Common myeloid progenitor, CD34-positive (primary cell): ENCODE results near the gene CNTN2.

Experiments used
- CTCF ChIA-PET: fragments of 350-600 bp; sonication (Branson Sonifier 250); formaldehyde crosslinking; loops from one replicate; lab custom pipeline; 2021; ENCODE audit warnings: antibody characterized with exemption; lab: Charles Lee
- POLR2A ChIA-PET: fragments of 350-600 bp; sonication (Branson Sonifier 250); formaldehyde crosslinking; loops from one replicate; lab custom pipeline; 2021; ENCODE audit warnings: antibody characterized with exemption; lab: Charles Lee
- DNase-seq, 3 donors: peaks; one replicate each; pipeline versions ENCODE4 v3.0.0 to v3.0.0-alpha.2; 2013
- H3K27ac ChIP-seq, 2 experiments: 1 replicate in 1 of 2; 2 replicates in 1 of 2; pipeline ENCODE4 v1.7.0; 2013; ENCODE audit warnings: inconsistent platforms in 2 of 2, low read length in 2 of 2, mild to moderate bottlenecking in 2 of 2, low read depth in 1 of 2, moderate library complexity in 1 of 2; ENCODE audit not compliant: severe bottlenecking in 2 of 2, insufficient read depth in 1 of 2, poor library complexity in 1 of 2
- H3K27me3 ChIP-seq, 5 experiments: replicated peaks in 2 of 5; 1 replicate in 3 of 5; 2 replicates in 2 of 5; pipeline versions ENCODE4 v1.6.1 to v1.7.0; 2013; ENCODE audit warnings: low read length in 4 of 5, mild to moderate bottlenecking in 2 of 5, moderate library complexity in 2 of 5, inconsistent platforms in 1 of 5; ENCODE audit not compliant: insufficient read depth in 5 of 5, control insufficient read depth in 4 of 5
- H3K36me3 ChIP-seq, 4 experiments: 1 replicate in 2 of 4; 2 replicates in 2 of 4; pipeline versions ENCODE4 v1.6.1 to v1.7.0; 2013; ENCODE audit warnings: low read length in 3 of 4, control low read depth in 1 of 4, mild to moderate bottlenecking in 1 of 4; ENCODE audit not compliant: control insufficient read depth in 4 of 4, insufficient read depth in 4 of 4
- H3K4me1 ChIP-seq, 4 experiments: 1 replicate in 3 of 4; 2 replicates in 1 of 4; pipeline versions ENCODE4 v1.6.1 to v1.7.1; 2013; ENCODE audit warnings: low read length in 3 of 4, mild to moderate bottlenecking in 3 of 4, control low read depth in 1 of 4, inconsistent platforms in 1 of 4, moderate library complexity in 1 of 4; ENCODE audit not compliant: control insufficient read depth in 4 of 4, insufficient read depth in 4 of 4; ENCODE audit errors: control extremely low read depth in 1 of 4
- H3K4me3 ChIP-seq, 7 experiments: 1 replicate in 4 of 7; 2 replicates in 3 of 7; pipeline versions ENCODE4 v1.5.1 to v1.7.0; 2013; ENCODE audit warnings: mild to moderate bottlenecking in 7 of 7, low read length in 6 of 7, moderate library complexity in 6 of 7, inconsistent platforms in 2 of 7, low read depth in 2 of 7, control low read depth in 1 of 7; ENCODE audit not compliant: insufficient read depth in 4 of 7, control insufficient read depth in 1 of 7; ENCODE audit errors: extremely low read depth in 1 of 7
- H3K9me3 ChIP-seq, 5 experiments: 1 replicate in 4 of 5; 2 replicates in 1 of 5; pipeline versions ENCODE4 v1.6.1 to v1.7.1; 2013; ENCODE audit warnings: low read length in 4 of 5, mild to moderate bottlenecking in 2 of 5, inconsistent platforms in 1 of 5, low read depth in 1 of 5, moderate library complexity in 1 of 5; ENCODE audit not compliant: control insufficient read depth in 4 of 5, insufficient read depth in 2 of 5; ENCODE audit errors: control extremely low read depth in 1 of 5
- WGBS: methylation state at CpG from one replicate; pipeline ENCODE4 v1.1.5; 2013; ENCODE audit not compliant: insufficient coverage; 5-methylcytosine and 5-hydroxymethylcytosine counted together

CNTN2 gene

GRCh38 chr1:205020466-205020865 is 22.5 kb upstream of the CNTN2 start:
- DNase-seq, result no peak
- no peak overlapping the region for H3K27ac ChIP-seq
- no peaks in the 10 kb centered on the region for H3K27me3 ChIP-seq
- no peaks in the 10 kb centered on the region for H3K9me3 ChIP-seq
- WGBS, result 95% methylated on average over 8 of the region's 9 CpGs
- ChIA-PET CTCF (interaction anchor here (1.9 kb wide), 1 partner anchor 28 kb away, joined by 7 read pairs; no protein-coding TSS in a partner anchor), POLR2A (no interaction called here)
- H3K4me3 ChIP-seq, result no peak overlapping the region
- H3K4me1 ChIP-seq, result no peaks in the 10 kb centered on the region
- no peaks in the 10 kb centered on the region for H3K36me3 ChIP-seq

GRCh38 chr1:205024679-205025078 is 18.3 kb upstream of the CNTN2 start:
- Histone ChIP-seq H3K27me3 (peaks cover 0 to 4% (median 0%) of the 10 kb centered on the region in 5 experiments), H3K4me3 (no peak overlapping the region), H3K9me3 (no peaks in the 10 kb centered on the region), H3K36me3 (no peaks in the 10 kb centered on the region), H3K27ac (no peak overlapping the region), H3K4me1 (no peaks in the 10 kb centered on the region)
- no peak for DNase-seq
- ChIA-PET CTCF (interaction anchor here (1.0 to 1.4 kb wide), 2 partner anchors 10 to 18 kb away, joined by 3 to 4 read pairs; no protein-coding TSS in a partner anchor), POLR2A (no interaction called here)
- WGBS, result 90% methylated on average over 2 of the region's 2 CpGs

GRCh38 chr1:205025239-205025638 is 17.8 kb upstream of the CNTN2 start:
- DNase-seq, result no peak
- Histone ChIP-seq H3K9me3 (no peaks in the 10 kb centered on the region), H3K4me1 (no peaks in the 10 kb centered on the region), H3K27me3 (peaks cover 0 to 6% (median 0%) of the 10 kb centered on the region in 5 experiments), H3K4me3 (no peak overlapping the region), H3K27ac (no peak overlapping the region), H3K36me3 (no peaks in the 10 kb centered on the region)
- WGBS, result 94% methylated on average over 9 of the region's 16 CpGs
- POLR2A ChIA-PET, result no interaction called here
- CTCF ChIA-PET, result interaction anchor here (1.0 to 1.4 kb wide), 3 partner anchors 10 to 19 kb away, joined by 3 to 4 read pairs (median 3); partner anchors contain the start of gene CNTN2

GRCh38 chr1:205026181-205026580 is 16.8 kb upstream of the CNTN2 start:
- ChIA-PET POLR2A (no interaction called here), CTCF (interaction anchor here (1.2 kb wide), 1 partner anchor 16 kb away, joined by 3 read pairs; the partner anchor contains the start of gene CNTN2)
- Histone ChIP-seq H3K27ac (no peak overlapping the region), H3K27me3 (peaks cover 0 to 6% (median 0%) of the 10 kb centered on the region in 5 experiments), H3K4me3 (no peak overlapping the region), H3K36me3 (no peaks in the 10 kb centered on the region), H3K4me1 (no peaks in the 10 kb centered on the region), H3K9me3 (no peaks in the 10 kb centered on the region)
- no peak for DNase-seq
- WGBS, result 88% methylated on average over 6 of the region's 6 CpGs

GRCh38 chr1:205028390-205028789 is 14.6 kb upstream of the CNTN2 start:
- Histone ChIP-seq H3K9me3 (no peaks in the 10 kb centered on the region), H3K27ac (no peak overlapping the region), H3K36me3 (no peaks in the 10 kb centered on the region), H3K4me1 (no peaks in the 10 kb centered on the region), H3K27me3 (peaks cover 0 to 6% (median 0%) of the 10 kb centered on the region in 5 experiments), H3K4me3 (peak overlapping the region in 1 of 7 experiments; percentile 3)
- ChIA-PET POLR2A (interaction anchor here (0.6 kb wide), 1 partner anchor 8 kb away, joined by 3 read pairs; no protein-coding TSS in a partner anchor), CTCF (interaction anchor here (1.2 to 3.6 kb wide), 4 partner anchors 10 to 51 kb away, joined by 4 to 11 read pairs (median 5); no protein-coding TSS in a partner anchor)
- 85% methylated on average over 7 of the region's 7 CpGs for WGBS
- DNase-seq, result no peak

- WGBS, result 82% methylated on average over 4 of the region's 4 CpGs
- peaks cover 0 to 6% (median 0%) of the 10 kb centered on the region in 5 experiments for H3K27me3 ChIP-seq
- H3K4me1 ChIP-seq, result no peaks in the 10 kb centered on the region
- ChIA-PET POLR2A (interaction anchor here (0.6 kb wide), 1 partner anchor 8 kb away, joined by 3 read pairs; no protein-coding TSS in a partner anchor), CTCF (interaction anchor here (1.2 to 3.6 kb wide), 5 partner anchors 10 to 52 kb away, joined by 3 to 11 read pairs (median 5); no protein-coding TSS in a partner anchor)
- H3K4me3 ChIP-seq, result no peak overlapping the region
- DNase-seq, result no peak
- no peaks in the 10 kb centered on the region for H3K9me3 ChIP-seq
- no peaks in the 10 kb centered on the region for H3K36me3 ChIP-seq
- H3K27ac ChIP-seq, result no peak overlapping the region
These were observed 14.1 kb upstream of the CNTN2 start for GRCh38 chr1:205028924-205029323.

GRCh38 chr1:205030241-205030640 is 12.8 kb upstream of the CNTN2 start:
- no peaks in the 10 kb centered on the region for H3K36me3 ChIP-seq
- ChIA-PET POLR2A (no interaction called here), CTCF (interaction anchor here (1.1 to 3.6 kb wide), 4 partner anchors 9 to 111 kb away, joined by 3 to 11 read pairs (median 3); no protein-coding TSS in a partner anchor)
- peaks cover 0 to 6% (median 0%) of the 10 kb centered on the region in 5 experiments for H3K27me3 ChIP-seq
- no peak overlapping the region for H3K4me3 ChIP-seq
- H3K27ac ChIP-seq, result no peak overlapping the region
- H3K4me1 ChIP-seq, result no peaks in the 10 kb centered on the region
- H3K9me3 ChIP-seq, result no peaks in the 10 kb centered on the region
- 90% methylated on average over 4 of the region's 6 CpGs for WGBS
- DNase-seq, result no peak
